Liver (tissue), 3 donors: Measurements from ENCODE around the gene PSME3IP1.

Source experiments
- FOXA1 ChIP-seq: IDR thresholded peaks from 2 replicates; pipeline ENCODE4 v1.6.1; 2016; ENCODE audit warnings: antibody characterized with exemption
- GABPA ChIP-seq, 2 donors: IDR thresholded peaks in 1 of 2; conservative IDR thresholded peaks in 1 of 2; 2 replicates each; pipeline ENCODE4 v1.6.1; 2016; ENCODE audit warnings: antibody characterized with exemption in 2 of 2, mild to moderate bottlenecking in 1 of 2, moderate library complexity in 1 of 2
- JUND ChIP-seq, 2 donors: IDR thresholded peaks; 2 replicates each; pipeline ENCODE4 v1.6.1; 2016; ENCODE audit warnings: antibody characterized with exemption in 2 of 2
- SP1 ChIP-seq: IDR thresholded peaks from 2 replicates; pipeline ENCODE4 v1.6.1; 2018; ENCODE audit warnings: antibody characterized with exemption, mild to moderate bottlenecking
- TAF1 ChIP-seq: conservative IDR thresholded peaks from 2 replicates; pipeline ENCODE4 v1.6.1; 2016; ENCODE audit warnings: antibody characterized with exemption, mild to moderate bottlenecking
- TF ChIP-seq, protein P1 (sequence below): fragments of 150-350 bp; IDR thresholded peaks from 2 replicates; pipeline ENCODE4 v1.5.1; 2017; ENCODE audit warnings: improper control_type of control experiment, low read depth, low read length; ENCODE audit not compliant: missing input control
- TF ChIP-seq, protein P2 (sequence below): IDR thresholded peaks from 2 replicates; pipeline ENCODE4 v1.6.1; 2016; ENCODE audit warnings: antibody characterized with exemption
- donor health status: healthy.
- donor health status: healthy.

DNA sequence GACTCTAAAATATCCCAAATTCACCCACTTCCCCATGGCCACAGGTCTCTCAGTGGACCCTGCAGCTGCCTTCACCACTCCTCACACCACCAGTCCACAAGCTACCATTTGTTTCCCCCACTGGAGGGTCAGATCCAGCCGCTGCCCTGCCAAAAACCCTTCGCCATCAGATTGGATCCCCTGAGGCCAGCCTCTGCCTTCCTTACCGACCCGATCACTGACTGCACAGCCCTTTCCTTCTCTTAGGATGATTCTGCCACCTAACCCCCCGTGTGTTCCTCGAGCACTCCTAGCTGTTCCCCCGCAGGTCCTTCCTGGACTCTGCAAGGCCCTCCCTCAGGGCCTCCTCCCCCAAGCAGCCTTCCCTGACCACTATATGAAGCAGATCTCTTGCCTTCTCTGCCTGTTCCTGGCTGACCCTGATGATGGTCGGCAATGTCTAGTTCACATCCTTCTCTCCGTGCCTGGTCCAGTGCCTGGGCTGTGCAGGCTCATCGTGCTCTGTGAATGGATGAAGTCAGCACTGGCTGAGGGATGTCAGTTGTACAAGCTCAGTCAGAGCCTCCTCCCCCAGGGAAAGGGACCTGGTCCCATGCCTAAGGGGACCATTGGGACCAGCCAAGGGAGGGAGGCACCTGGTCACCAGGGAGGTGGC is 47.4 kb downstream of the PSME3IP1 start:
- TF ChIP-seq TAF1, result no peak
- TF ChIP-seq, protein P1, sequence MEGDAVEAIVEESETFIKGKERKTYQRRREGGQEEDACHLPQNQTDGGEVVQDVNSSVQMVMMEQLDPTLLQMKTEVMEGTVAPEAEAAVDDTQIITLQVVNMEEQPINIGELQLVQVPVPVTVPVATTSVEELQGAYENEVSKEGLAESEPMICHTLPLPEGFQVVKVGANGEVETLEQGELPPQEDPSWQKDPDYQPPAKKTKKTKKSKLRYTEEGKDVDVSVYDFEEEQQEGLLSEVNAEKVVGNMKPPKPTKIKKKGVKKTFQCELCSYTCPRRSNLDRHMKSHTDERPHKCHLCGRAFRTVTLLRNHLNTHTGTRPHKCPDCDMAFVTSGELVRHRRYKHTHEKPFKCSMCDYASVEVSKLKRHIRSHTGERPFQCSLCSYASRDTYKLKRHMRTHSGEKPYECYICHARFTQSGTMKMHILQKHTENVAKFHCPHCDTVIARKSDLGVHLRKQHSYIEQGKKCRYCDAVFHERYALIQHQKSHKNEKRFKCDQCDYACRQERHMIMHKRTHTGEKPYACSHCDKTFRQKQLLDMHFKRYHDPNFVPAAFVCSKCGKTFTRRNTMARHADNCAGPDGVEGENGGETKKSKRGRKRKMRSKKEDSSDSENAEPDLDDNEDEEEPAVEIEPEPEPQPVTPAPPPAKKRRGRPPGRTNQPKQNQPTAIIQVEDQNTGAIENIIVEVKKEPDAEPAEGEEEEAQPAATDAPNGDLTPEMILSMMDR, result no peak
- TF ChIP-seq FOXA1, result no peak
- TF ChIP-seq JUND (IDR thresholded peaks at IDR 0.05), result no peak
- TF ChIP-seq GABPA (IDR thresholded peaks at IDR 0.05 in 1 of 2, conservative IDR thresholded peaks at IDR 0.05 in 1 of 2), result no peak
- no peak for TF ChIP-seq SP1
- TF ChIP-seq, protein P2, sequence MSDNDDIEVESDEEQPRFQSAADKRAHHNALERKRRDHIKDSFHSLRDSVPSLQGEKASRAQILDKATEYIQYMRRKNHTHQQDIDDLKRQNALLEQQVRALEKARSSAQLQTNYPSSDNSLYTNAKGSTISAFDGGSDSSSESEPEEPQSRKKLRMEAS, result no peak
